H1 (cell line): Measurements from ENCODE around the gene EPN2. TPM values are rescaled to one million over a fixed set of nuclear protein-coding genes. Genes with fewer than 3 reads are reported as not detected.

ENCODE experiments used
- CTCF ChIA-PET: fragments of 300-600 bp; sonication (Branson Sonifier 250); formaldehyde crosslinking; loops from one replicate; lab custom pipeline; 2021; ENCODE audit not compliant: partially characterized antibody; lab: Charles Lee
- POLR2A ChIA-PET: fragments of 300-600 bp; sonication (Branson Sonifier 250); formaldehyde crosslinking; loops from one replicate; lab custom pipeline; 2021; ENCODE audit warnings: inconsistent platforms; ENCODE audit not compliant: partially characterized antibody; lab: Charles Lee
- DNase-seq, 2 experiments: peaks; one replicate each; pipeline versions ENCODE4 v3.0.0 to v3.0.0-alpha.2; 2010 to 2022; ENCODE audit warnings: low spot score in 2 of 2, low read depth in 1 of 2, mixed read lengths in 1 of 2
- FAIRE-seq: peaks from 2 replicates; lab custom pipeline; 2011; peaks lifted over from hg19 to GRCh38; lab: Jason Lieb, UNC
- H2AFZ ChIP-seq: 2 replicates; pipeline ENCODE4 v1.8.1; 2012; ENCODE audit warnings: low read length, inconsistent platforms
- H2AK5ac ChIP-seq: 2 replicates; pipeline ENCODE4 v1.6.1; 2013; ENCODE audit warnings: low read depth, low read length
- H2BK120ac ChIP-seq: replicated peaks from 2 replicates; pipeline ENCODE3; 2013; ENCODE audit warnings: low read depth, low read length, inconsistent platforms
- H2BK12ac ChIP-seq: 2 replicates; pipeline ENCODE4 v1.6.1; 2013; ENCODE audit warnings: low read depth, low read length
- H2BK15ac ChIP-seq: 2 replicates; pipeline ENCODE4 v1.6.1; 2013; ENCODE audit warnings: low read length
- H2BK20ac ChIP-seq: 2 replicates; pipeline ENCODE4 v1.6.1; 2013; ENCODE audit warnings: low read length
- H2BK5ac ChIP-seq: 2 replicates; pipeline ENCODE4 v1.6.1; 2013; ENCODE audit warnings: low read depth, low read length
- H3K14ac ChIP-seq: 2 replicates; pipeline ENCODE4 v1.6.1; 2013; ENCODE audit warnings: inconsistent platforms; ENCODE audit not compliant: insufficient read length
- H3K18ac ChIP-seq: 2 replicates; pipeline ENCODE4 v1.6.1; 2013; ENCODE audit warnings: low read length; ENCODE audit errors: extremely low read depth
- H3K23ac ChIP-seq: 2 replicates; pipeline ENCODE4 v1.6.1; 2013; ENCODE audit warnings: inconsistent platforms; ENCODE audit not compliant: insufficient read length
- H3K23me2 ChIP-seq: 2 replicates; pipeline ENCODE4 v1.6.1; 2013; ENCODE audit warnings: low read depth, low read length
- H3K27ac ChIP-seq: 2 replicates; pipeline ENCODE4 v1.6.1; 2011; ENCODE audit warnings: low read depth, low read length, inconsistent platforms
- H3K27me3 ChIP-seq, 4 experiments: replicated peaks in 1 of 4; 1 replicate in 1 of 4; 2 replicates in 3 of 4; pipeline versions ENCODE4 v1.6.1 to v1.8.1; 2011 to 2013; ENCODE audit warnings: low read length in 3 of 4, mild to moderate bottlenecking in 3 of 4, inconsistent platforms in 2 of 4, mixed read lengths in 2 of 4, moderate library complexity in 1 of 4; ENCODE audit not compliant: control insufficient read depth in 3 of 4, insufficient read depth in 3 of 4; ENCODE audit errors: extremely low read depth in 1 of 4
- H3K36me3 ChIP-seq, 4 experiments: 2 replicates each; pipeline versions ENCODE4 v1.6.1 to v1.8.1; 2011 to 2013; ENCODE audit warnings: mild to moderate bottlenecking in 4 of 4, low read length in 3 of 4, moderate library complexity in 2 of 4, control low read depth in 1 of 4, inconsistent platforms in 1 of 4; ENCODE audit not compliant: insufficient read depth in 4 of 4, control insufficient read depth in 2 of 4
- H3K4ac ChIP-seq: replicated peaks from 2 replicates; pipeline ENCODE3; 2013; ENCODE audit warnings: low read length, low read depth, mixed read lengths, inconsistent platforms; ENCODE audit not compliant: insufficient read length
- H3K4me1 ChIP-seq, 4 experiments: replicated peaks in 1 of 4; 1 replicate in 1 of 4; 2 replicates in 3 of 4; pipeline versions ENCODE4 v1.6.1 to v1.8.1; 2011 to 2013; ENCODE audit warnings: low read length in 3 of 4, inconsistent platforms in 2 of 4, mixed read lengths in 1 of 4; ENCODE audit not compliant: insufficient read depth in 4 of 4, control insufficient read depth in 3 of 4
- H3K4me2 ChIP-seq, 2 experiments: 2 replicates each; pipeline versions ENCODE4 v1.6.1 to v1.8.1; 2011 to 2013; ENCODE audit warnings: low read depth in 2 of 2, low read length in 2 of 2, control low read depth in 1 of 2, inconsistent platforms in 1 of 2, mild to moderate bottlenecking in 1 of 2; ENCODE audit not compliant: insufficient read depth in 1 of 2
- H3K4me3 ChIP-seq, 4 experiments: fragments of 200-600, 300-600 bp in 1 of 4; sonication (generic), shearing (Covaris generic), sonication (Bioruptor Twin) in 1 of 4; 2 replicates each; pipeline versions ENCODE4 v1.5.1 to v1.8.1; 2011 to 2016; ENCODE audit warnings: low read length in 4 of 4, low read depth in 3 of 4, control low read depth in 2 of 4, inconsistent platforms in 2 of 4, mild to moderate bottlenecking in 2 of 4, mixed read lengths in 1 of 4, moderate library complexity in 1 of 4; ENCODE audit not compliant: insufficient read depth in 2 of 4; ENCODE audit errors: extremely low read depth in 1 of 4
- H3K56ac ChIP-seq: replicated peaks from 2 replicates; pipeline ENCODE3; 2013; ENCODE audit warnings: low read depth, mild to moderate bottlenecking, mixed read lengths, low read length, inconsistent platforms; ENCODE audit not compliant: insufficient read length
- H3K79me1 ChIP-seq: 2 replicates; pipeline ENCODE4 v1.6.1; 2013; ENCODE audit warnings: low read depth, low read length, control low read depth
- H3K79me2 ChIP-seq, 2 experiments: 2 replicates each; pipeline versions ENCODE4 v1.6.1 to v1.8.1; 2012 to 2013; ENCODE audit warnings: low read length in 2 of 2, mild to moderate bottlenecking in 2 of 2, inconsistent platforms in 1 of 2; ENCODE audit not compliant: insufficient read depth in 2 of 2, control insufficient read depth in 1 of 2
- H3K9ac ChIP-seq, 4 experiments: replicated peaks in 1 of 4; 1 replicate in 1 of 4; 2 replicates in 3 of 4; pipeline versions ENCODE4 v1.6.1 to v1.8.1; 2011 to 2013; ENCODE audit warnings: low read depth in 3 of 4, low read length in 3 of 4, control low read depth in 2 of 4, mild to moderate bottlenecking in 2 of 4, moderate library complexity in 2 of 4, inconsistent platforms in 1 of 4; ENCODE audit errors: extremely low read depth in 1 of 4
- H3K9me3 ChIP-seq, 2 experiments: 2 replicates each; pipeline versions ENCODE4 v1.6.1 to v1.8.1; 2012 to 2013; ENCODE audit warnings: mild to moderate bottlenecking in 2 of 2, moderate library complexity in 2 of 2, control low read depth in 1 of 2, inconsistent platforms in 1 of 2, low read depth in 1 of 2, low read length in 1 of 2, mixed read lengths in 1 of 2; ENCODE audit not compliant: insufficient read depth in 2 of 2
- H4K20me1 ChIP-seq, 2 experiments: replicated peaks in 1 of 2; 2 replicates each; pipeline versions ENCODE3 to v1.8.1; 2011 to 2013; ENCODE audit warnings: inconsistent platforms in 2 of 2, low read length in 2 of 2, mild to moderate bottlenecking in 1 of 2; ENCODE audit not compliant: insufficient read depth in 2 of 2, control insufficient read depth in 1 of 2
- H4K5ac ChIP-seq: 2 replicates; pipeline ENCODE4 v1.6.1; 2013; ENCODE audit warnings: low read length, low read depth, mixed read lengths, inconsistent platforms; ENCODE audit not compliant: insufficient read length
- H4K8ac ChIP-seq: 2 replicates; pipeline ENCODE4 v1.8.0; 2013; ENCODE audit warnings: mild to moderate bottlenecking, moderate library complexity, low read length, inconsistent platforms; ENCODE audit not compliant: insufficient read depth; ENCODE audit errors: extremely low read depth
- H4K91ac ChIP-seq: replicated peaks from 2 replicates; pipeline ENCODE3; 2013; ENCODE audit warnings: low read length, mixed read lengths, inconsistent platforms; ENCODE audit not compliant: insufficient read length
- BACH1 ChIP-seq: IDR thresholded peaks from 2 replicates; pipeline ENCODE4 v1.6.1; 2012; ENCODE audit warnings: low read length, improper control_type of control experiment
- EGR1 ChIP-seq: IDR thresholded peaks from 2 replicates; pipeline ENCODE4 v1.6.1; 2011; ENCODE audit warnings: low read depth, low read length, borderline replicate concordance
- FOSL1 ChIP-seq: IDR thresholded peaks from 2 replicates; pipeline ENCODE4 v1.6.1; 2011; ENCODE audit warnings: mild to moderate bottlenecking, low read depth, low read length, moderate library complexity; ENCODE audit not compliant: insufficient read depth
- GTF2F1 ChIP-seq: IDR thresholded peaks from 2 replicates; pipeline ENCODE4 v1.6.1; 2012; ENCODE audit warnings: low read depth, low read length, improper control_type of control experiment, borderline replicate concordance
- JUND ChIP-seq: IDR thresholded peaks from 2 replicates; pipeline ENCODE4 v1.6.1; 2011; ENCODE audit warnings: mild to moderate bottlenecking, improper control_type of control experiment, low read length
- KDM5A ChIP-seq: fragments of 200-600 bp; IDR thresholded peaks from 2 replicates; pipeline ENCODE4 v1.7.1; 2012; ENCODE audit warnings: mild to moderate bottlenecking, low read length, inconsistent platforms, mixed read lengths
- NANOG ChIP-seq: IDR thresholded peaks from 2 replicates; pipeline ENCODE4 v1.6.1; 2011; ENCODE audit warnings: low read length, low read depth, mild to moderate bottlenecking, inconsistent platforms; ENCODE audit not compliant: insufficient read depth, poor library complexity, severe bottlenecking
- POU5F1 ChIP-seq: IDR thresholded peaks from 2 replicates; pipeline ENCODE4 v1.6.1; 2011; ENCODE audit warnings: low read depth, mild to moderate bottlenecking, low read length, moderate library complexity
- RAD21 ChIP-seq, 2 experiments: IDR thresholded peaks in 1 of 2; conservative IDR thresholded peaks in 1 of 2; 2 replicates each; pipeline ENCODE4 v1.6.1; 2011; ENCODE audit warnings: low read depth in 2 of 2, low read length in 2 of 2, improper control_type of control experiment in 1 of 2, inconsistent platforms in 1 of 2, mild to moderate bottlenecking in 1 of 2, moderate library complexity in 1 of 2
- SP2 ChIP-seq: IDR thresholded peaks from 2 replicates; pipeline ENCODE4 v1.6.1; 2012; ENCODE audit warnings: mild to moderate bottlenecking, low read length, inconsistent platforms
- SP4 ChIP-seq: IDR thresholded peaks from 2 replicates; pipeline ENCODE4 v1.6.1; 2012; ENCODE audit warnings: low read length, inconsistent platforms
- TAF1 ChIP-seq: IDR thresholded peaks from 2 replicates; pipeline ENCODE4 v1.6.1; 2011; ENCODE audit warnings: mild to moderate bottlenecking, low read depth, low read length
- ZNF274 ChIP-seq: IDR thresholded peaks from 2 replicates; pipeline ENCODE4 v1.7.0; 2012; ENCODE audit warnings: low read length, borderline replicate concordance; ENCODE audit errors: extremely low read depth
- WGBS, 2 experiments: shearing (Covaris generic) in 1 of 2; methylation state at CpG; one replicate each; pipeline versions ENCODE4 v1.1.6 to v1.1.7; 2013 to 2015; ENCODE audit warnings: low lambda C conversion rate in 2 of 2, mixed read lengths in 2 of 2, inconsistent platforms in 1 of 2, low coverage in 1 of 2, missing lambda C conversion rate in 1 of 2; ENCODE audit not compliant: insufficient replicate concordance in 2 of 2, insufficient coverage in 1 of 2, insufficient read length in 1 of 2; ENCODE audit errors: extremely low coverage in 1 of 2, missing lambda C conversion rate in 1 of 2; 5-methylcytosine and 5-hydroxymethylcytosine counted together
- polyA plus RNA-seq, 7 experiments: library from polyadenylated mRNA; depleted of rRNA in 3 of 7; stranded (reverse) in 5 of 7; unstranded in 2 of 7; fragments of >200 nt in 5 of 7; fragments of 200-250 nt in 2 of 7; gene quantifications; 1 replicate in 5 of 7; 2 replicates in 1 of 7; 4 replicates in 1 of 7; pipeline versions ENCODE4 v1.2.1 to v1.2.3, GENCODE V29; 2011 to 2013; ENCODE audit warnings: missing spikeins in 2 of 7, mixed read lengths in 2 of 7
- total RNA-seq: library from RNA; stranded (reverse); fragmentation: NEBNext Ultra II Directional; extraction: Animal tissue kit (Norgen Biotek cat#: 25700); gene quantifications from 2 replicates; pipeline ENCODE4 v1.2.1, GENCODE V29; 2021

The EPN2 gene
- total and polyA plus RNA-seq, 2 of the 8 experiments (the other 6 are each of a cell fraction or from before 2014, with no cell fraction given) = 28.7 to 55.8 TPM

DNA sequence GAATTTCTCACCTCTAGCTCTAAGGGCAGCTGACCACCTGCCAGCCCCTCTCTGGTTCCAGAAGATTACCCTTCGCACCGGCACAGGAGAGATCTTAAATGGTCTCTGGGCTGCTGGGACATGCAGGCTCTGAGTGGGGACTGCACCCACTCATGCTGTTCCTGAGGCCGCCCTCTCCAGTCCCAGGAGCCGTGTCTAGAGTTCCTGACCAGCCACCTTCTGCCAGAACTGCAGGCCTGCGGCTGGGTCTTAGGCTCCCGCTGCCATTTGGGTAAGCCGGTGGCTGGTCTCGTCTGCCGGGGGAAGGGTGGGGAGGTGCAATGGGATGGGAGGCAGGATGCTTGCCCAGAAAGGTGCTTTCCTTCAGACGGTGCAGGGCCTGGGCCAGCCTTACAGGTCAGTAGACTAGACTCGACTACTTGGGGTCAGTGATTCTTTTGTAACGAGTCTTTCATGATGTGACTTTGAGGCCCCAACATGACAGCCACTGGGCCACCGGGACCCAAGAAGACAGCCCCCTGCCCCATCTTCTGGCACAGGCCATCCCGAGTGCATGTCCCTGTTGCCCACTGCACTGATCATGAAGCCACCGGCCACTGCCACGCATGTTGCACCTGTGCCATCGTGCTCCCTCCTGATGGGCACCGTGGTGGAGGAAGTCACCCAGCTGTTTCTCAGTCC lies 98.9 kb downstream of the EPN2 start:
- Histone ChIP-seq H3K23ac (no peak overlapping the region), H3K36me3 (peaks cover 0 to 4% (median 0%) of the 10 kb centered on the region in 4 experiments; a peak in 1 of 8 replicates), H2BK5ac (no peak overlapping the region), H3K23me2 (no peaks in the 10 kb centered on the region), H4K8ac (no peak overlapping the region), H2BK120ac (no peak overlapping the region), H4K5ac (no peak overlapping the region), H3K4ac (no peak overlapping the region), H3K14ac (no peak overlapping the region), H3K18ac (no peak overlapping the region), H3K27me3 (no peaks in the 10 kb centered on the region), H3K79me2 (no peaks in the 10 kb centered on the region), H3K79me1 (no peaks in the 10 kb centered on the region), H3K4me3 (no peak overlapping the region), H2BK20ac (no peak overlapping the region), H2BK15ac (0 out of 2 replicates have a peak overlapping the region, but pooled peaks have one; percentile 61), H2BK12ac (no peak overlapping the region), H3K4me1 (peaks cover 4 to 17% (median 15%) of the 10 kb centered on the region in 4 experiments), H4K91ac (no peak overlapping the region), H2AFZ (no peak overlapping the region), H3K56ac (no peak overlapping the region), H2AK5ac (no peak overlapping the region), H4K20me1 (peaks cover 0 to 6% of the 10 kb centered on the region in 2 experiments), H3K9me3 (no peaks in the 10 kb centered on the region), H3K27ac (no peak overlapping the region), H3K9ac (no peak overlapping the region), H3K4me2 (no peak overlapping the region)
- FAIRE-seq (no peak), DNase-seq (no peak)
- POLR2A ChIA-PET = interaction anchor here (1.1 kb wide), 2 partner anchors 12 to 24 kb away, joined by 3 to 4 read pairs; no protein-coding TSS in a partner anchor
- TF ChIP-seq POU5F1 (no peak), TAF1 (no peak), ZNF274 (no peak), SP4 (no peak), FOSL1 (no peak), NANOG (no peak), KDM5A (no peak), EGR1 (no peak), JUND (no peak), GTF2F1 (no peak), SP2 (no peak), RAD21 (IDR thresholded peaks at IDR 0.05 in 1 of 2, conservative IDR thresholded peaks at IDR 0.05 in 1 of 2; ENCODE audit: low read depth in 2 of 2, low read length in 2 of 2) (no peak), BACH1 (no peak)
- WGBS, 2 experiments = 89% methylated on average over 18 of the region's 18 CpGs; no CpG with 5 or more reads in 1 of the 2 experiments
- CTCF ChIA-PET = interaction anchor here (1.2 to 9.8 kb wide), 2 partner anchors 14 to 91 kb away, joined by 3 to 70 read pairs; no protein-coding TSS in a partner anchor
